ENCODE measurements around the gene COL18A1. TPM values are rescaled to one million over a fixed set of nuclear protein-coding genes. Genes with fewer than 3 reads are reported as not detected.

Gene COL18A1
- total and polyA plus RNA-seq, 11 donors = 31.7 to 109 (median 59.0) TPM

DNA sequence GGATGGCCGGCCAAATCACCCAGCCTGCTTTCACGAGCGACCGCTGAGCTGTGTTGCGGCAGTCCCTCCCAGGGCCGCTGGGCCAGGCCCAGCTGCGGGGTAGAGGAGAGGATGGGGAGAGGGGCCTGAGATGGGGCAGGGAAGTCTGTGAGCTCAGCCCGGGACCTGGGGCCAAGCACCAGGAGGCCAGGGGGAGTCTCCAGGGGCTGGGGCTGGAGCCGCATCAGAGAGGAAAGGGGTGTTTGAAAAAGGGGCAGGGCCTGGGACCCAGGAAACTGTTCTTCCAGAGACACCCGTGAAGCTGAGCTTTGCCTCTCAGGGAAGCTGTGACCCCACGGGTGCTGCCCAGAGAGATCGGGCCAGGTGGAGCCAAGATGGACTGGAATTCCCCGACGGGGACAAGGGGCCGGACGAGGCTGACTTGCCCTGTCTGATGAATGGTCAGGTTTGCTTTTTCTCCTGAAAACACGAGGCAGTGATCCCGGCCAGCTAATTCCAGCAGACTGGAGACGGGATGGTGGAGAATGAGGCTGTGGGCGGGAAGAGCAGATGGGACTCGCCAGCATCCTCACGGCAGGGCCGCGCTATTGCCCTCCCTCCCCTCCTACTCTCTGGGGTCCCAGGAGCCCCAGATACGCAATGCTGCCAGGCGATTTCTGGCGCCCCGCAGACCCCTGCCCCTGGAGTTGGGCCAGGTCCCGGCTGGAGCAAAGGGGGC lies 40.3 kb upstream of the COL18A1 start:
- Histone ChIP-seq H3K4me3 (peak overlapping the region in 7 of 12 donors; percentile 4 to 33 (median 8)), H3K27me3 (no peaks in the 10 kb centered on the region), H3K4me1 (peaks cover 2 to 54% (median 38%) of the 10 kb centered on the region in 12 donors), H3K36me3 (no peaks in the 10 kb centered on the region), H3K27ac (peak overlapping the region; percentile 87 to 99 (median 94)), H3K9me3 (no peaks in the 10 kb centered on the region)
- no peak for TF ChIP-seq POLR2A (IDR thresholded peaks at IDR 0.05)
- TF ChIP-seq, protein P1, sequence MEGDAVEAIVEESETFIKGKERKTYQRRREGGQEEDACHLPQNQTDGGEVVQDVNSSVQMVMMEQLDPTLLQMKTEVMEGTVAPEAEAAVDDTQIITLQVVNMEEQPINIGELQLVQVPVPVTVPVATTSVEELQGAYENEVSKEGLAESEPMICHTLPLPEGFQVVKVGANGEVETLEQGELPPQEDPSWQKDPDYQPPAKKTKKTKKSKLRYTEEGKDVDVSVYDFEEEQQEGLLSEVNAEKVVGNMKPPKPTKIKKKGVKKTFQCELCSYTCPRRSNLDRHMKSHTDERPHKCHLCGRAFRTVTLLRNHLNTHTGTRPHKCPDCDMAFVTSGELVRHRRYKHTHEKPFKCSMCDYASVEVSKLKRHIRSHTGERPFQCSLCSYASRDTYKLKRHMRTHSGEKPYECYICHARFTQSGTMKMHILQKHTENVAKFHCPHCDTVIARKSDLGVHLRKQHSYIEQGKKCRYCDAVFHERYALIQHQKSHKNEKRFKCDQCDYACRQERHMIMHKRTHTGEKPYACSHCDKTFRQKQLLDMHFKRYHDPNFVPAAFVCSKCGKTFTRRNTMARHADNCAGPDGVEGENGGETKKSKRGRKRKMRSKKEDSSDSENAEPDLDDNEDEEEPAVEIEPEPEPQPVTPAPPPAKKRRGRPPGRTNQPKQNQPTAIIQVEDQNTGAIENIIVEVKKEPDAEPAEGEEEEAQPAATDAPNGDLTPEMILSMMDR (IDR thresholded peaks at IDR 0.05) = no peak
- intact Hi-C loops (cut with DNase I) = loop anchor here in 9 of 10 donors (1.0 to 5.0 kb wide), 7 partner anchors 38 to 74 kb away; partner anchors contain the start of gene COL18A1 (in 3 of the 9)
- WGBS, 4 donors = 47 to 65% (median 57%) methylated on average over 23 to 29 of the region's 29 CpGs
- ATAC-seq (peak; percentile 9 to 68 (median 42)), DNase-seq (peak; percentile 65 to 77 (median 71))

- no peak for ATAC-seq
- WGBS, 4 donors = 88 to 93% (median 90%) methylated on average over 19 to 25 of the region's 25 CpGs
- no peaks in the 10 kb centered on the region for H3K36me3 ChIP-seq
- H3K4me1 ChIP-seq = peaks cover 2 to 52% (median 38%) of the 10 kb centered on the region in 12 donors
- TF ChIP-seq POLR2A (IDR thresholded peaks at IDR 0.05) = no peak
- TF ChIP-seq, protein P1 (IDR thresholded peaks at IDR 0.05) = no peak
- no peaks in the 10 kb centered on the region for H3K27me3 ChIP-seq
- no peak overlapping the region for H3K4me3 ChIP-seq
- intact Hi-C loops (cut with DNase I) = loop anchor here in 4 of 10 donors (2.0 kb wide), 2 partner anchors 40 to 74 kb away; partner anchors contain the start of gene COL18A1 (in 3 of the 4)
- peak in 2 of 5 donors; percentile 35 to 62 for DNase-seq
- peak overlapping the region; percentile 87 to 99 (median 94) for H3K27ac ChIP-seq
- no peaks in the 10 kb centered on the region for H3K9me3 ChIP-seq
Measured at GRCh38 chr21:45365186-45365607, 39.8 kb upstream of the COL18A1 start.

DNA sequence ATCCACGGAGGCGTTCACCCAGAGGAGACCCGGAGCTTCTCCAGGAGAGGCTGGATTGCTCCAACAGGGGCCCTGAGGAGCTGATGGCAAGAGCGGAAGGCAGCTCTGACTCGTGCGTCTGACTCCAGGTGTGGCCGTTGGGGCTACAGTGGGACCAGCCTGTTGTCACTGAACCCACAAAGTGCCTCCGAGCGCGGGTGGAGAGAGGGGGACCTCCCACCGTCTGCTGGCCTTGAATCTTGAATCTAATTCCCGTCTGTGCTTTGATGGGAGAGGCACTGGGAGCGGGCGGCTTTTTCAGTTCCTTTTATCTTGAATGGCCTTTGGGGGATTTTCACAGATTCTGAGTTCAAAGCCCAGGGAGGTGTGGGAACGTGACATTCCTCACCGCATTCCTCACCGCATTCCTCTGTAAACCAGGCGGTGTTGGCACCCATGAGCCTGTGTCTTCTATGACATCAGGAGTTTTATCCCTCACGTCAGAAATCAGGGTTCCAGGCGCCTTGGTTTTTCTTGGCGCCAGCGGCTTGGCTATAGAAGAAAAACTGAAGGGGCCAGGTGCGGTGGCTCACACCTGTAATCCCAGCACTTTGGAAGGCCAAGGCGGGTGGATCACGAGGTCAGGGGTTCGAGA lies 39.2 kb upstream of the COL18A1 start:
- TF ChIP-seq, protein P1 (IDR thresholded peaks at IDR 0.05) = no peak
- no peak for TF ChIP-seq POLR2A (IDR thresholded peaks at IDR 0.05)

DNA sequence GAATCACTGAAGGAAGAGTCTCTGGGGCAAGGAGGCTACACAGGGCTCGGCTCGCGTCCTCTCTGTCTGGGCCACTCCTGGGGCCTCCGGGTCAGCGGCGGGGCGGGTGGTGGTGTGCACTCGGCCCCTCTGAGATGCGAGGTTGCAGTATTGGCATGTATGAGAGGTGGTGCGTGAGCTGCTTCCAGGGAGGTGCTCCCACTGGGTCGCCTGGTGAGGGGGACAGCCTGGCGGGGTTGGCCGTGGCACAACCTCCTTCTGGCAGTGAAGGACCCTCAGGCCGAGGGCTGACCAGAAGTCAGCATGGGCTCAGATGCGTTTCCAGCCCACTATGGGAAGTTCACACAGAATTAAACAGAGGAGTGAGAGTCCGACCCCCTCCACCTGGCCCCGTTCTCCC lies 38.5 kb upstream of the COL18A1 start:
- Histone ChIP-seq H3K27ac (peak overlapping the region in 8 of 12 donors; percentile 32 to 98 (median 84)), H3K4me3 (no peak overlapping the region), H3K4me1 (peaks cover 2 to 52% (median 38%) of the 10 kb centered on the region in 12 donors), H3K36me3 (no peaks in the 10 kb centered on the region), H3K27me3 (no peaks in the 10 kb centered on the region), H3K9me3 (no peaks in the 10 kb centered on the region)
- DNase-seq (peak in 1 of 5 donors; percentile 10), ATAC-seq (no peak)
- no peak for TF ChIP-seq POLR2A (IDR thresholded peaks at IDR 0.05)
- TF ChIP-seq, protein P1 (IDR thresholded peaks at IDR 0.05) = no peak
- intact Hi-C loops (cut with DNase I) = loop anchor here in 1 of 10 donors (2.0 kb wide), 1 partner anchor 62 kb away; no protein-coding TSS in a partner anchor
- WGBS, 4 donors = 91 to 96% (median 93%) methylated on average over 17 of the region's 17 CpGs

More for the DNA sequence above, 39.2 kb upstream of the COL18A1 start:
- peak overlapping the region; percentile 87 to 99 (median 94) for H3K27ac ChIP-seq
- no peak for ATAC-seq
- no peaks in the 10 kb centered on the region for H3K36me3 ChIP-seq
- H3K4me1 ChIP-seq = peaks cover 2 to 52% (median 38%) of the 10 kb centered on the region in 12 donors
- H3K27me3 ChIP-seq = no peaks in the 10 kb centered on the region
- intact Hi-C loops (cut with DNase I) = loop anchor here in 4 of 10 donors (2.0 kb wide), 3 partner anchors 39 to 73 kb away; partner anchors contain the start of gene COL18A1 (in 3 of the 4)
- H3K9me3 ChIP-seq = no peaks in the 10 kb centered on the region
- DNase-seq = peak in 2 of 5 donors; percentile 31 to 50
- 91 to 93% (median 92%) methylated on average over 21 to 26 of the region's 26 CpGs for WGBS, 4 donors
- no peak overlapping the region for H3K4me3 ChIP-seq
